ELF-1 (cell line): ENCODE measurements around the gene MATR3.
"Not testable (repeated sequence)": the region's sequence is repeated elsewhere in the genome, so short reads cannot be mapped to it uniquely, and the experiment has no call there.

Experiments
- DNase-seq: peaks from one replicate; pipeline ENCODE4 v3.0.0-alpha.2; 2016; ENCODE audit warnings: low read depth, low spot score

The MATR3 gene

GRCh38 chr5:139344177-139344576, 50.6 kb downstream of the MATR3 start:
- no peak for DNase-seq

GRCh38 chr5:139345442-139345841, 51.9 kb downstream of the MATR3 start:
- DNase-seq = not testable (repeated sequence)

- DNase-seq = not testable (repeated sequence)
Measured at GRCh38 chr5:139347863-139348262, 54.3 kb downstream of the MATR3 start.

GRCh38 chr5:139354186-139354585, 60.6 kb downstream of the MATR3 start:
- DNase-seq = no peak

- DNase-seq = not testable (repeated sequence)
Measured at GRCh38 chr5:139355900-139356299, 62.4 kb downstream of the MATR3 start.

- no peak for DNase-seq
Measured at GRCh38 chr5:139358064-139358463, 64.5 kb downstream of the MATR3 start.

DNA sequence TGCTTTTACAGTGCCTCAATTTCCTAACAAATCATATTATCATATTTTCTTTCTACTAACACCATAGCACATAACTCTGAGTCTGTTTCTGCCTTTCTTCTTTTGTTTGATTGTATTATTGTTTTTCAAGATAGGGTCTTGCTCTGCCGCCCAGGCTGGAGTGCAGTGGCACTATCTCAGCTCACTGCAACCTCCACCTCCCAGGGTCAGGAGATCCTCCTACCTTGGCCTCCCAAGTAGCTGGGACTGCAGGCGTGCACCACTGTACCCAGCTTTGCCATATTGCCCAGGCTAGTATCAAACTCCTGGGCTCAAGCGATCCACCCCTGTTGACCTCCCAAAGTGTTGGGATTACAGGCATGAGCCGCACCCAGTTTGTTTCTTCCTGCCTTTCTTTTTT, 66.8 kb downstream of the MATR3 start:
- no peak for DNase-seq

- DNase-seq = no peak
Measured at GRCh38 chr5:139361835-139362429, 68.4 kb downstream of the MATR3 start.

GRCh38 chr5:139363937-139364336, 70.4 kb downstream of the MATR3 start:
- DNase-seq = no peak

- no peak for DNase-seq
Measured at GRCh38 chr5:139364466-139364865, 70.9 kb downstream of the MATR3 start.

DNA sequence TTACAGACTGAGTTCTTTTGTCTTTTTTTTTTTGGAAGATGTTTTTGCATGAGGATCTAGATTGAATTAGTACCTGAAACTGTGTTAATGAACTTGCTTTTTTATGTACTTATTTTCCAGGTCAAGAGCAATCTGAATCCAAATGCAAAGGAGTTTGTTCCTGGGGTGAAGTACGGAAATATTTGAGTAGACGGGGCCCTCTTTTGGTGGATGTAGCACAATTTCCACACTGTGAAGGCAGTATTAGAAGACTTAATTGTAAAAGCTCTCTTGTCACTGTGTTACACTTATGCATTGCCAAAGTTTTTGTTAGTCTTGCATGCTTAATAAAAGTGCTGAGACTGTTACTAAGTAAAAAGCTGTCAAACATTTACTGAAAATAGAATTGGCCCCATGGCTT, 75.1 kb downstream of the MATR3 start:
- DNase-seq = no peak

GRCh38 chr5:139369181-139369580, 75.6 kb downstream of the MATR3 start:
- DNase-seq = no peak

DNA sequence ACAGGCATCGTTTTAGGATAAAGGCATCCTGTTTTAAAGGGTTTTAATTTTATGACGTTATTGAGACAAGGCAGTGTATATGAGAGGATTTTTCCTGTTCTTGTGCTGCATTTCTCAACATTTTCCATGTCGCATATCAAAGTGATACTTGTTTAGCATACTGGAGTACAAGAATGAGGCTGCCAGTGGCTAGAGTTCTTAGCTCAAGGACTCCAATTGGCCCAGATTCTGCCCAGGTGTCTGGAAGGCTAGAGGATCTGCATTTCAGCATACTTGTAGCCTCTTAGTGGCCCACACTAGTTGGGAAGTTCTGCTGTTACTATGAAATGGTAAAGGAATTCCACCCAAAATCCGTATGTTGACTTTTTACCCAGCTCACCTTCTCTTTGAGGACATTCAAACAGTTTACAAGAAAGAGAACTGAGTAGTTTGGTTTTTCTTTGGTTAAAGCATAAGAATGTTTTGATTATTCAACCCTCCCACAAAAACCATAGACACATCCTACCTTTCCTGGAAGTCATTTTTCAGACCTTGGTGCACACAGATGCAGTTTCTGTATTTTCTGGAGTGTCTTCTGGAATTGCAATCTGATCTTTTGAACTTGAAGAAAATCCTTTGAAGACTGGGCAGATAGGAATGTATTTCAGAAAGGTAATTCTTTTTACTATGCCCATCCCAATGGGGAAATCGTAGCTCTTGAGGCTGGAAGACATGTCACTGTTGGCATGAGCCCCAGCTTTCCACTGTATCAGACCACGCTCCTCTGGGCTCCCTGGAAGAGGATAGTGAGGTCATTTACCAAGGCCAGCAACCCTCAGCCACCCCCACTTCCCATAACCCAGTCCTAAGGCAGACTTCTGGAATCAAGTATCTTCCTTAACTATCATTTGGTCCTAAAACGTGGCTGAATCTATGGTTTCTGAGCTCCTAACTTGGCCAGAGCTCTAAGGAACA, 78.2 kb downstream of the MATR3 start:
- no peak for DNase-seq

DNA sequence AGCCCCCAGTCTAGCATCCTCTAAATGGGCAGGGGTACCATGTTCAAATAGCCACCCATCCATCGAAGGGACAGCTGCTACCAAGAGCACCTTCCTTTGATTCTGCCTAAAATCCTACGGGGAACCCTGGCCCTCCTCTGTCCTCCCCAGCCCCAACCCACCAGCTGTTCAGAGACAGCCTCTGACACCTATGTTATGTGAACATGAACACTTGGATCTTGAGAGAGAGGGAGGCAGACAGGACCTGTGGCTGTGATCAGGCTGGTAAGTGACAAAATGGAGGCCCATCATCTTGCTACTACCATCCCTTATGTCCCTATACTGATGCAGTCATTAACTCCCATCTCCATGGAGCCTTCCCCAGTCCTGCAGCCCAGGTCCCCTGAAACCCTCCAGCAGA, 81.4 kb downstream of the MATR3 start:
- DNase-seq = no peak

GRCh38 chr5:139376364-139376763, 82.8 kb downstream of the MATR3 start:
- no peak for DNase-seq

- no peak for DNase-seq
Measured at GRCh38 chr5:139377226-139377625, 83.7 kb downstream of the MATR3 start.

DNA sequence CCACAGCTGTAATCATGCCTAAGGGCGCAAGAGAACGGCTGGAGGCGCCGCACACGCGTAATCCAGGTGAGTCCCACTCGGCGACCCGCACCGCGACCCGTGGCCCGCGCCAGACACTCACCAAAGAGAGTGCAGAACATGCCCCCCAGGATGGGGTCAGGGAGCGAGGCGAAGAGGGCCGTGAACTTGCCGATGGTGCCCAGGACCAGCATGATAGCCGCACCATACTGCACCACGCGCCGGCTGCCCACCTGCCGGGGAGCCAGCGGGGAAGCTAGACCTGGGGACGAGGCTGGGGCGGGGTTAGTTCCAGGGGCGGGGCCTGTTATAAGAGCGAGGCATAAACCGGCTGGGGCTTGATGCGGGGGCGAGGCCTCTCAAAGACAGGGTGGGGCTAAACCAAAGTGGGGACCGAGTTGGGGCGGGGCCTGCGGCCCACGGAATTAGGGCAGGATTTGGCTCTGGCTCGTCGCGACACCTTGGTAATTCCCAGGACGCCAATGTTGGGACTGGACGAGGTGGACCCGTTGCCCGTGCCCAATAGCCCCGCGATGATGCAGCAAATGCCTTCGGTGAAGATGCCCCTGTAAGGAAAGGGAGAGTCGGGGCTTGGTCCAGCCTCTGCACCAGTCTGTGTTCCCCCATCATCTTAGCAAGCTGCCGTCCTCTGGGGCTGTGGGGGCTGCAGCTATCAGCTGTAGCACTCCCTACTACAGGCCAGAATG, 84.7 kb downstream of the MATR3 start:
- DNase-seq = peak; percentile 29

DNA sequence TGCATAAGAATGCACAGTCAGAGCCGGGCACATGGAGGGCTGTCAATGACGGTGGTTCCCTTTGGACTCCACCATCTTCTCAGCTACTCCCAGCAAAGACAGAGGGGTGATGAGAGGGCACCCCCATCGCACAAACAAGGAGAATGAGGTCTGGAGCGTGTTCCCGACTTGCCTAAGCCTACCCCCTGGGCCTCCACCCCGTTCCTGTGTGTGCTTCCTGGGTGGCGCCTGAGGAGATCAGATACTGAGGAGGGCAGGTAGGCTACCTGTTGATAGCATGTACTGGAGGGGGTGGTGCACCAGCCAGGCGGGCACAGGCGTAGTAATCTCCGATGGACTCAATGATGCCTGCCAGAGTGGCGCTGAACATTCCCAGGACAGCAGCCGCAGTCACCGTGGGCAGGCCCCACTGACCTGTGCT, 85.4 kb downstream of the MATR3 start:
- no peak for DNase-seq

DNA sequence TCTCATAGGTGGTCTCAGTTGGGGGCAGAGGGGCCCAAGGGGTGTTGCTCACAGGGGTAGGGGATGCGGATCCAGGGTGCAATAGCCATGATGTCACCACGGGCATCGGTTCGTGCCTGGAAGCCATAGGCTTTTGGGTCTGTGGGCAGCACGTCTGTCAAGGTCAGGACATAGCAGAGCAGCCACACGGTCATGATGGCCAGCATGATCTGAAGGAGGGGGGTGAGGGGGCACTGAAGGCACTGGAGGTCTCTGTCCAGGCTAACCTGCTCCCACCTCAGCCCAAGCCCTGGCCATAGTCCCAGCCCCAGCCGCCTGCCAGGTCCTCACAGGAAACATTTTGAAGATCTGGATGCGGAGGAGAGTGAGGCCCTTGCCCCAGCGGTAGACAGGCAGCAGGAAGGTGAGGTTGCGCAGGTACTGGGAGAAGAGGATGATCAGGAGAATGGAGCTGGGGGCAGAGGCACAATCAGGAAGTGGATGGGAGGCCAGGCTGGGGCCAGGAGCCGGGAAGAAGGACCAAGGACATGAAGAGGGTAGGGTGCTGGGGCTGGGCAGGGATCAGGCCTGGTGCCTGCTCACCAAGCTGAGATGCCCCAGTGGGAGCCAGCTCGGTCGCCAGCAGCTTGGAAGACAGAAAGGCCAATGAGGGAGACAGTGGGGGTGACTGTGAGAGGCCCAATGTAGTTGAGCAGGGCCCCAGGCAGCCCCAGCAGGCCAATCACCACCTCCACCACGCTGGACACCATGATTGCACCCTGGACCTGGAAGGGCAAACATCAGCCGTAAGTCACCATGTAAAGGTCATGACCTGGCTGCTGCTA, 86.3 kb downstream of the MATR3 start:
- no peak for DNase-seq
